HG03039 (cell line): ENCODE results near the gene PARK7.

Source experiments
- ATAC-seq: cut with Tn5 transposase; IDR thresholded peaks from one replicate; pipeline ENCODE4 v1.9.1; 2021; ENCODE audit warnings: mild to moderate bottlenecking, moderate library complexity; ENCODE audit not compliant: unreplicated experiment

Gene PARK7

GRCh38 chr1:8021676-8022266, 60.3 kb downstream of the PARK7 start:
- no peak for ATAC-seq

- ATAC-seq = no peak
These were observed 61.1 kb downstream of the PARK7 start for GRCh38 chr1:8022395-8023286.

- no peak for ATAC-seq
These were observed 61.9 kb downstream of the PARK7 start for GRCh38 chr1:8023287-8023994.

GRCh38 chr1:8023995-8024313, 62.4 kb downstream of the PARK7 start:
- no peak for ATAC-seq

GRCh38 chr1:8024329-8024728, 62.8 kb downstream of the PARK7 start:
- ATAC-seq = no peak

- no peak for ATAC-seq
These were observed 63.7 kb downstream of the PARK7 start for GRCh38 chr1:8025061-8025670.

GRCh38 chr1:8025671-8026144, 64.2 kb downstream of the PARK7 start:
- no peak for ATAC-seq

- ATAC-seq = peak; percentile 60
These were observed 64.9 kb downstream of the PARK7 start, which contains the start of gene ERRFI1 for GRCh38 chr1:8026153-8026975. ERRFI1 (minus strand) TSS chr1:8026309; CDS start chr1:8015619, 10,690 bp downstream.

GRCh38 chr1:8026976-8027747, 65.7 kb downstream of the PARK7 start:
- no peak for ATAC-seq

GRCh38 chr1:8027748-8028570, 66.4 kb downstream of the PARK7 start:
- ATAC-seq = no peak

GRCh38 chr1:8028571-8028910, 67.0 kb downstream of the PARK7 start:
- ATAC-seq = no peak

- ATAC-seq = no peak
These were observed 69.8 kb downstream of the PARK7 start for GRCh38 chr1:8031176-8031785.

- ATAC-seq = no peak
These were observed 70.9 kb downstream of the PARK7 start for GRCh38 chr1:8032366-8032910.

- ATAC-seq = no peak
These were observed 71.8 kb downstream of the PARK7 start for GRCh38 chr1:8033322-8033721.
